Hippocampal formation (tissue), 2 donors: ENCODE data around the gene SOX12.

ENCODE experiments used
- DNase-seq, 2 donors: peaks; one replicate each; lab custom pipeline; 2025; lab: John Stamatoyannopoulos, UW

SOX12 gene

DNA sequence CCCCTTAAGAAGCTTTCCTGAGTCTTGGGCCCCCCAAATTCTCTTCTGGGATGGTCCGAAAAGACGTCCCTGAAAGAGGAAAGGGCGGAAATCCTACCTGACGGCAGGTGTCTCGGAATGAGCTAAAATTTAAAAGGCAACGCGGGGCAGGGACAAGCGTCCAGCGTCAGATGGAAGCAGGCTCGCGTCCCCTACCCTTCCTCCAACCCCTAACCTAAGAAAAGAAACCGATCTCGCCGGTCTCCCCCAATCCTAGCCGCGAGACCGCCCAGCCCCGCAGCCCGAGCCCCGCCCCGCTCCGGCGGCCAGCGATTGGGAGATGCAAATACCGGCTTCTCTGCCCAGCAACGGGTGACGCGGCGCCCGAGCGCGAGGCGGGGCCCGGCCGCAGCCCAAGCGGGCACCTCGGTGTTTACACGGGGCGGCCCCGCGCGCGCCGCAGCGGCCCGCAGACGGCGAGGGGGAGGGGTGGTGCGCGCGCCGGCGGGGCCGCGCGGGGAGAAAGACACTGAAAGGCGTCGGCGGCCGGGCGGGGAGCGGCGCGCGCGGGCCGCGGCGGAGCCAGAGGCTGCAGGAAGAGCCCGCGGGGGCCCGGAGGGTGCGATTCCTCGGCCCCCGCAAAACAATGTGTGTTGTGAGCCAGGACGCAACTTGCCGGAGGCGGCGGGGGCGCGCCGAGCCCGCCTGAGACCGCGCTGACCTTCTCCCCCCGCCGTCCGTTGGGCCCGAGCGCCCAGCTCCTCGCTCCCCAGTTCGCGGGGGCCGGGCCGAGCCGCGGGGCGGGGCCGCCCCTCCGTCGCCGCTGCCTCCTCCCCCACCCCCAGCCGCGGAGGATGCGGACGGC, at the start of gene SOX12:
Gene SOX12, plus strand, starts transcription at position 508 of the 844 bp plus-strand sequence. CDS start 373 bp downstream, outside the sequence.
- peak; percentile 93 to 95 for DNase-seq

- no peak for DNase-seq
Measured at GRCh38 chr20:275791-276190, 49.6 kb upstream of the SOX12 start.

DNA sequence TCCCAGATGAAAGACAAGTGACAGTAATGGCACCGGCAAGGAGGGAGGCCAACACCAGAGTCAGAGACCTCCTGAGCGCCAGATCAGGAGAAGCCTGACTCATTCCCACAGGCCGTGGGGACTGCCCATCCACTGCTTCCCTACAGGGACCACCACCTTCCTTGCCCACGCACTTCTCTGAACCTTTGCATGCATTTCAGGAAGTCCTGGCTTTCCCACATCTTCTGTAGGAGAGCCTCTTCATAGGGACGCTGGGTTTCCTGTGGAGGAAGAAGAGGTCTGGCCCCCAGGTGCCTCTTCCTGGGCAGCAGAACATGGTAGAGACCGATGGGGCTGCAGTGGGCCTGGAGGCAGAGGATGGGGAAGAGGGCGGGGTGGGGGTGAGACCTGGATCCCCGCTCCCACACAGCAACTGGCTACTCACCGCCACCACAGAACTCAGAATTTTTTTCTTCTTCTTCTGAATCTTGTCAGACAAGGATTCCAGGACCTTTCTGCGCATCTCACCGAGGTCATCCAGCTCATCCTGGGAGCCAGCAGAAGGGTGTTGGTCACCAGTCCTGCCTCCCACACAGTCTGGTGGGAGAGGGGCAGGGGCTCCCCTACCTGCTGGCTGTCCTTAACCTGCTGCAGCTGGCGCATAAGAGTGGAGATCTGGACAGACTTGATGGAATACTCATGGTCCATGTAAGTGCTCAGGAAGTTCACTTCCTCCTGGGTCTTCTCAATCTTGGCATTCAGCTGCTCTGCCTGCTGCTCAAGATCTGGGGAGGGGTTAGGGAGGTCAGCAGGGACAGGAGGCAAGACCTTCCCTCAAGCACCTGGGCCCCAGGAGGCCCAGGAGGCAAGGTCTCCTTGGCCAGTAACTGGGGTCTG, 48.5 kb upstream of the SOX12 start:
- no peak for DNase-seq

DNA sequence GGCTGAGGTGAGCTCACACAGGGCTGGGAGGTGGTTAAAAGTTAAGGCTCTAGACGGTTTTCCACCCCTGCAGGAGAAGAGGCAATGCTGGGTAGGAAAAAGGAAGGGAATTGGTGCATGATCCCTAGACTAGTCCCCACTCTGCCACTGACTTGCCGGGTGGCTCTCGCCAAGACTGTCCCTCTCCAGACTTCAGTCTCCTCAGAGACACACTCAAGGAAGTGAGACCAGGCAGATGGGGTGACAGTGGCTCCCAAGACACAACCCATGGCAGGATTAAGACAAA, 47.9 kb upstream of the SOX12 start:
- DNase-seq: no peak

DNA sequence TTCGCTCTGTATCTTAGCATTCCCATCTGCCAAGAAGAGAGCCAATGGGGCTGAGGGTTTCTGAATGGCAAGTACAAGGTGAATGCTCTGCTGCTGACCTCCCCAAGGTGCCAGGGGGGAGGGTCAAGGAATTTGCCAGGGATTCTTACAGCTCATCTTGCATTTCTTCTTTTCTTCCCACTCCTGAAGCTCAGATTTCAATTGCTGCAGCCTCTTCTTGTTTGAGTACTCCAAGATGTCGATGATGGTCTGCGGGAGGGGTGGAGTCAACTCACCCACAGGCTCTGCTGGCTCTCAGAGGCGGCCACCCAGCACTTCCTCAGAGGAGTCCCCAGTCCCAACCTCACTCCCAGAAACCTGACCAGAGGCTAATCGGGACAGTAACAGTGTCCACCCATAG, 47.2 kb upstream of the SOX12 start:
- no peak for DNase-seq

DNA sequence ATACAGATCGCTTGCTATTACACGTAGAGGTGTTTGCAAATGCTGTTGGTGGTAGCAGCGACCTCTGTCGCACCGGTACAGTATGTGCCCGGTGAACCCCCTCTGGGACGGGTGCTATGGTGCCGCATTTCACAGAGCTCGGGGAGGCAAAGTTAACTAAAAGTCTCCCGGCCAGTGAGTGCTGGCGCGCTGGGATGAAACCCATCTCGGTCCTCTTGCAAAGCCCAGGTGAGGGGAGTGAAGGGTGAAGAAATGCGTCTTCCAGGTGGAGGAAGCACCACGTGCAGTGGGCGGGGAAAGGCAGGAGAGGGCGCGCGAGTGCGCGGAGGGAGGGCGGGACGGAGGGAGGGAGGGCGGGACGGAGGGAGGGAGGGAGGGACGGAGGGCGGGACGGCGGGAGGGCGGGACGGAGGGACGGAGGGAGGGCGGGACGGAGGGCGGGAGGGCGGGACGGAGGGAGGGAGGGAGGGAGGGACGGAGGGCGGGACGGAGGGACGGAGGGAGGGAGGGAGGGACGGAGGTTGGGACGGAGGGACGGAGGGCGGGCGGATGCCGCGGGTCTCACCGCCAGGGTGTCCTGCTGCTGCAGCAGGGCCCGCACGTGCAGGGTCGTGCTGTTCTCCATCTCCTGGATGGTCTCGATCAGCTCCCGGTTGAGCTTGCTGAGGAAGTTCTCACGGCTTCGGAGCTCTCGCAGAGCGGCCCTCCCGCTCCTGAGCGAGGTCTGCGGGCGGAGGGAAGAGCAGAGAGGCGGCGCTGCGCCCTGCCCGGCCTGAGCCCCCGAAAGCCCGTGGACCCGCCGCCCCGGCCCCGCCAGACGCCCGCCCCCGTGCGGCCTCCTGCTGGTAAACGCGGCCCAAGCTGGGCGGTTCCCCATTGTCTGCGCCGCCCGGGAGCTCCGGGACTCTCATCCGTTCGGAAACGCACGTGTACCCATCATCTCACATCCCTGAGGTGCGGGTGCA, 46.5 kb upstream of the SOX12 start:
- no peak for DNase-seq

- DNase-seq: no peak
Measured at GRCh38 chr20:284172-284571, 41.2 kb upstream of the SOX12 start.

DNA sequence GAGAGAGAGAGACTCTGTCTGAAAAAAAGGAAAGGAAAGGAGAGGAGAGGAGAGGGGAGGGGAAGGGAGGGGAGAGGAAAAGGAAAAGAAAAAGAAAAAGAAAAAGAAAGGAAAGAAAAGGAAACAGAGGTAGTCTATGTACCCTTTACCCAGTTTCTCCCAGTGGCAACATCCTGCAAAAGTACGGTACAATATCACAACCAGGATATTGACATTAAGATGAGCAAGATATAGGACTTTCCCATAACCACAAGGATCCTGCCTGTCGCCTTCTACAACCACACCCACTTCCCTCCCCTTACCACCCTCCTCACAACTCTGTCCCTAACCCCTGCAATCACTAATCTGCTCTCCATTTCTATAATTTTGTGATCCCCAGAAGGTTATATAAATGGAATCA, 38.8 kb upstream of the SOX12 start:
- DNase-seq: no peak

DNA sequence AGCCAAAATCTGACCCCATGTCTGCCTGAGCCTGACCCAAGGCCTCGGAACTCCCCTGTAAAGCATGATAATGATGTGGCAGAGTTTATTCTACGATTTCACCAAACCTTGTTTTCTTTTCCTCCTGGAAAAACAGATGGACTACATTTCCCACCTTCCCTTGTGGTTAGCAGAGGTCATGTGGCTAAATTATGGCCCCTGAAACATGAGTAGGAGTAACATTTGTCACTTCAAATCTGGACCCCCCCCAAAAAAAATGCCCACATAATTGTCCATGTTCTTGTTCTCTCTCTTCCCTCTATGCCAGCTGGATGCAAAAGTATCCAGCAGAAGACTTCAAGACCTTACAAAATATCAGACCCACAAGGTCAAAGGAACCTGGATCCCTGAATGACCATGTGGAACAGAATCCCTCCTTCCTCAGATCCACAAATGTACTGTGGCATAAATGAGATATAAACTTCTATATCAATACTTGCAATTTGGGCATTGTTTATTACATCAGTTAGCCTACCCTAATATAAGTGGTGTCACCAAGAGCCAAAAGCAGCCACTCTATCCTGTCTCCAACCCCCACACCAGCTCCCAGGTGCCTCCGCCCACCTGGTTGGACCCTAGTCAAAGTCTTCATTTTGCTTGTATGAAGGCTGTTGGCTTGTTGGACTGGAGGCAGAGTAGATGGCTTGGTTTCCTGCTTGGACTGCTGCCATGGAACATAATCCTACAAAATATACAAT, 36.2 kb upstream of the SOX12 start:
- DNase-seq: no peak

DNA sequence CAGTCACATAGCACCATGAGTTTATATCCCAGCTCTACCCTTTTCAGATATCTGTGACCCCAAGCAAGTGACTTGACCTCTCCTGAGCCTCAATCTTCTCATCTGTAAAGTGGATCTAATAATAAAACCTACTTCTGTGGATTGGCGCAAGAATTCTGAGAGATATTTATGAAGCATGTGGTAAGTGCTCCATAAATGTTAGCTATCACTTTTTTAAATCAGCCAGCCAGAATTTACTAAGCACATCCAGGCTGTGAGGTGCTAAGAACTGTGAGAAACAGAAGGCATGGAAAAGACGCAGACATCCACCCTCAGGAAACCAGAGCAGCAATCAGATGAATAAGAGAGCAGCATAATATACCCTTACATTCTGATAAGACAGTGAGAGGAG, 35.7 kb upstream of the SOX12 start:
- DNase-seq: peak in 1 of 2 donors; percentile 8

DNA sequence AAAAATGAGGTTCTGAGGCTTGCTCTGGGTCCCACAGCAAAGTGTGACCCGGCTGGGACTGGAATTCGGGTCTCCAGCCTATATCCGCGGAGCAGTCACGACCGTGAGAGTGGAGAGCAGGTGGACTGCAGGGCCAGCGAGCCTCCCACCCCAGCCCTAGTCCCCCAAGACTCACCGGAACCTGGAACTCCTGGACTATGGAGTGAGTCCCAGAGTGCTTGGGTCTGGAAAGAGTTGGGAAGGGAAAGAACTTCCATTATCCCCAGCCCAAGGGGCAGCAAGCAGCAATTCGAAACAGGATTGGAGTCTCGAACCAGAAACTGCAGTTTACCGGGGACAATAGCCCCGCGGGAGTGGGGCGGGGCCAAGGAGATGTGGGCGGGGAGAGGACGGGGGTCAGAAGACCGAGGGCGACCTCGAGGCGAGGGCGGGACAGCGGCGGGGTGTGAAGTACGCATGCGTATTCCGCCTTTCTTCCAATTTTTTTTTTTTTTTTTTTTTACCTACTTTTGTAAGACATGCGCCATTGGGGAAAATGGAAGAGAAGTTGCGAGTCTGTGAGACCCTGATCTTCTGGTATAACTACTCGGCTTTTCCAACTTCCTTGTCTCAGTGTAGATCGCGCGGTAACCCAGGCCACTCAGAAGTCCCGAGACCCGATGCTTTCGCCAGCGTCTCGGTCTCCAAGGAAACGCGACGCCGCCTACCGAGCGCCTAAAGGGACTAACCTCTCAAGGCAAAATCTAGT, 35.1 kb upstream of the SOX12 start, which contains the start of gene C20orf96:
Gene C20orf96, minus strand, starts transcription at position 667 of the 748 bp plus-strand sequence. Its CDS starts 140 bp downstream, at position 527.
- DNase-seq: peak; percentile 78 to 84

GRCh38 chr20:294602-295001, 30.8 kb upstream of the SOX12 start:
- no peak for DNase-seq

DNA sequence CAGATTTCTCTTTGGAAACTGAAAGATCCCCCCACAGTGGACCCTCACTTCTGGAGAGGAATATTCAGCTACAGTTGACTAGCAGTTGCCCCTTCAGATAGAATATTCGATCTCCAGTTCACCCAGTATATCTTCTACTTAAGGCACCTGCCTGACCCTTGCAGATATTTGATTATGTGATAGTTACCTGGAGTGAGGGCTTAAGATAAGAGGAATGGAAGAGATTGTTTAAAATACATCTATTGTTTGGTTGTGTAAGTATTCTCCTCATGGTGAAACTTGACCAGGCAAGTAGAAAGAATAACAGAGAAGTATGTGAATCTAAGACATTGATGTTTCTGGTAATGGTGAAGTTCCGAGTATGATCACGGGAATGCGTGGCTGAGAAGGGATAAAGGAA, 29.5 kb upstream of the SOX12 start:
- no peak for DNase-seq

- DNase-seq: peak; percentile 65 to 82
Measured at GRCh38 chr20:297098-297924, 28.0 kb upstream of the SOX12 start, which contains the start of gene ZCCHC3. Gene ZCCHC3 (plus strand): TSS chr20:297570. CDS start chr20:297587, 17 bp downstream.

DNA sequence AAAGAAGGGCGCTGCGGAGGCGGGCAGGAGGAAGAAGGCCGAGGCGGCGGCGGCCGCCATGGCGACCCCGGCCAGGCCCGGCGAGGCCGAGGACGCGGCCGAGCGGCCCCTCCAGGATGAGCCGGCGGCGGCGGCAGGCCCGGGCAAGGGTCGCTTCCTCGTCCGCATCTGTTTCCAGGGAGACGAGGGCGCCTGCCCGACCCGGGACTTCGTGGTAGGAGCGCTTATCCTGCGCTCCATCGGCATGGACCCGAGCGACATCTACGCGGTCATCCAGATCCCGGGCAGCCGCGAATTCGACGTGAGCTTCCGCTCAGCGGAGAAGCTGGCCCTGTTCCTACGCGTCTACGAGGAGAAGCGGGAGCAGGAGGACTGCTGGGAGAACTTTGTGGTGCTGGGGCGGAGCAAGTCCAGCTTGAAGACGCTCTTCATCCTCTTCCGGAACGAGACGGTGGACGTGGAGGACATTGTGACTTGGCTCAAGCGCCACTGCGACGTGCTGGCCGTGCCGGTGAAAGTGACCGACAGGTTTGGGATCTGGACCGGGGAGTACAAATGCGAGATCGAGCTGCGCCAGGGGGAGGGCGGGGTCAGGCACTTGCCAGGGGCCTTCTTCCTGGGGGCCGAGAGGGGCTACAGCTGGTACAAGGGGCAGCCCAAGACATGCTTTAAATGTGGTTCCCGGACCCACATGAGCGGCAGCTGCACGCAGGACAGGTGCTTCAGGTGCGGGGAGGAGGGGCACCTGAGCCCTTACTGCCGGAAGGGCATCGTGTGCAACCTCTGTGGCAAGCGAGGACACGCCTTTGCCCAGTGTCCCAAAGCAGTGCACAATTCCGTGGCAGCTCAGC, 27.2 kb upstream of the SOX12 start:
- peak; percentile 44 to 46 for DNase-seq

GRCh38 chr20:298776-299391, 26.5 kb upstream of the SOX12 start:
- DNase-seq: no peak

GRCh38 chr20:300345-300990, 24.9 kb upstream of the SOX12 start:
- no peak for DNase-seq
